ENCODE data around the gene CDK5RAP3. TPM values are rescaled to one million over a fixed set of nuclear protein-coding genes. Genes with fewer than 3 reads are reported as not detected.

CDK5RAP3 gene
- polyA plus RNA-seq, 1 donor from 2014 or later = 80.0 TPM

DNA sequence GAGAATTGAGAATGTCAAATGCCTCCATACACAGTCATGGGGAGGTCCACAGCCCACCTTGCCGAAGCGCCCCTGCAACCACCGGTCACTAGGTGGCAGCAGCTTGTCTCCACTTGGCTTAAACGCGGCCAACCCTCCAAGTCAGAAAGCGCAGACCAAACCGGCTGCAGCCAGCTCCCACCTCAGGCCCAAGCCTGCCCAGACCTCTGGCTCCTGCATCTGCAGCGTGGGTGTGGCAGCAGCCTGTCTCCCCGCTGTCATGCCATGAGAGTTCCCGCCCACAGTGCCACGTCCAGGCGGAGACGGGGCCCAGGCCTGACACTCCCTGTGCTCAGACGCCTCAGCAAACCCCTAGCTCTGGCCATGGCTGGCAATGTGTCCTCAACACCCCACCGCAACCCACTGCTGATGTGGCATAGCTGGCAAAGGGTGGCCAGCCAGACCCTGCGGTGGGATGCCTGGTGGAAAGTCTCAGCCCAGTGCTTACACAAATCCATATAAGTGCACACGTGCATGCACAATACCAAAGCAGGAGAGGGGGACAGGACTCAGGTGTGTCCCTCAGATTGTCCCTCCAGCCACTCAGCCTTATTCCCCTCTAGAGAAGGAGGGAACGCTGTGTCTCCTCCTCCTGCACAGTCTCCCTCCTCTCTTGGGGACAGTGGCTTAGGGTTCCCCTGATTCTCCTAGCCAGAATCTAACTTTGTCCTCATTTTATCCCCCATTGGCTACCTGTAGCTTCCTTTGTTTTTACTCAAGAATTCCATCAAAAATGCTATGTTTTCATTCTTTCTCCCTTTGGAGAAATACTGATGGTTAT is 55.8 kb downstream of the CDK5RAP3 start:
- Mint-ChIP-seq H3K27me3 (peaks cover 11% of the 10 kb centered on the region), H3K9me3 (no peaks in the 10 kb centered on the region), H3K27ac (peak overlapping the region in 2 of 3 donors; percentile 33 to 83), H3K4me3 (peak overlapping the region; percentile 43 to 96 (median 69)), H3K4me1 (peaks cover 13 to 32% (median 19%) of the 10 kb centered on the region in 3 donors), H3K36me3 (no peaks in the 10 kb centered on the region)

DNA sequence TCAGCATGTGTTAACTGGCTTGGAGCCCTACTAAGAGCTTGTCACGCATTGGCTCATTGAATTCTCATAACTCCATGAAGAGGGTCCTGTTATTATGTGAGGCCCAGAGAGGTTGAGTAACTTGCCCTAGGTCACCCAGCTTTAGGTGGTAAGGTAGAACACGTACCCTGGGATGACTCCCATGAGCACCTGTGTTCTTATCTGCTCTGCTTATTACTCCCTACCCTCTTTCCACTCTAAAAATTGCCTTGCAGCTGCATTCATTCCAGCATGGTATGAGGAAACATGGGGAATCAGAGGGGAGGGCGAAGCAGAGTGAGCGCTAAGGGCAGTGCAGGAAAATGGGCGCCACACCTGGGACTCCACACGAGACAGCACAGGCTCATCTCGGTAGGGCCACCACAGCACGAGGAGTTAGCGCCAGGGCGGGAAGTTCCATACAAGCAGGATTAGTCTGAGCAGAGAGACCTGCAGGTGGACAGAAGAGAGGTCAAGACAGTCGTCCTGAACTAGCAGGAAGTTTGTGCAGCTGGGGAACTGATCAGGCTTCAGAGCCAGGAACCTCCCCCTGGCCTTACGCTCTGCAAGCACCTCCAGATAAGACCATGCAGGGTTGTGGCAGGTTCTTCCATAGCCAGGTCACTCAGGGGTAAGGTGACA is 56.5 kb downstream of the CDK5RAP3 start:
- Mint-ChIP-seq H3K4me3 (peak overlapping the region in 2 of 4 donors; percentile 45 to 92), H3K4me1 (peaks cover 13 to 28% (median 19%) of the 10 kb centered on the region in 3 donors), H3K27me3 (peaks cover 13% of the 10 kb centered on the region), H3K36me3 (no peaks in the 10 kb centered on the region), H3K9me3 (no peaks in the 10 kb centered on the region), H3K27ac (no peak overlapping the region)

- Mint-ChIP-seq H3K27me3 (peaks cover 17% of the 10 kb centered on the region), H3K36me3 (no peaks in the 10 kb centered on the region), H3K27ac (no peak overlapping the region), H3K4me1 (peaks cover 10 to 24% (median 16%) of the 10 kb centered on the region in 3 donors), H3K9me3 (no peaks in the 10 kb centered on the region), H3K4me3 (peak overlapping the region in 2 of 4 donors; percentile 48 to 79)
Observed at GRCh38 chr17:48028736-48029135, 57.8 kb downstream of the CDK5RAP3 start.

GRCh38 chr17:48030531-48030930 is 59.6 kb downstream of the CDK5RAP3 start:
- peaks cover 17% of the 10 kb centered on the region for H3K27me3 Mint-ChIP-seq

More at GRCh38 chr17:48030531-48030930, 59.6 kb downstream of the CDK5RAP3 start:
- peaks cover 6 to 17% (median 11%) of the 10 kb centered on the region in 3 donors for H3K4me1 Mint-ChIP-seq
- H3K36me3 Mint-ChIP-seq = no peaks in the 10 kb centered on the region
- no peaks in the 10 kb centered on the region for H3K9me3 Mint-ChIP-seq
- H3K4me3 Mint-ChIP-seq = no peak overlapping the region
- no peak overlapping the region for H3K27ac Mint-ChIP-seq

Other genes starting within 250 kb of the CDK5RAP3 start
- gene TBX21, start 237.9 kb upstream of the CDK5RAP3 start, polyA plus RNA-seq = 10.0 TPM
- 8.7 TPM for gene OSBPL7, start 149.3 kb upstream of the CDK5RAP3 start, polyA plus RNA-seq
- gene MRPL10, start 139.6 kb upstream of the CDK5RAP3 start, polyA plus RNA-seq = 36.2 TPM
- gene LRRC46, start 139.4 kb upstream of the CDK5RAP3 start, polyA plus RNA-seq = 0.90 TPM
- gene SCRN2, start 129.8 kb upstream of the CDK5RAP3 start, polyA plus RNA-seq = 19.8 TPM
- gene SP6, start 120.0 kb upstream of the CDK5RAP3 start, polyA plus RNA-seq = not detected
- gene SP2, start 74.9 kb upstream of the CDK5RAP3 start, polyA plus RNA-seq = 13.7 TPM
- 17.4 TPM for gene PNPO, start 29.5 kb upstream of the CDK5RAP3 start, polyA plus RNA-seq
- gene PRR15L, start 13.2 kb upstream of the CDK5RAP3 start, polyA plus RNA-seq = not detected
- gene COPZ2, start 66.7 kb downstream of the CDK5RAP3 start, polyA plus RNA-seq = 1.7 TPM
- gene NFE2L1, start 77.2 kb downstream of the CDK5RAP3 start, polyA plus RNA-seq = 20.5 TPM
- 19.8 TPM for gene CBX1, start 130.4 kb downstream of the CDK5RAP3 start, polyA plus RNA-seq
- gene SNX11, start 136.7 kb downstream of the CDK5RAP3 start, polyA plus RNA-seq = 33.3 TPM